GM20000 (cell line): ENCODE measurements around the gene EIF2B2.
"Not testable (repeated sequence)": the region's sequence is repeated elsewhere in the genome, so short reads cannot be mapped to it uniquely, and the experiment has no call there.

Experiments
- DNase-seq: peaks from one replicate; pipeline ENCODE4 v3.0.0; 2012; ENCODE audit warnings: low spot score
- CTCF ChIP-seq: IDR thresholded peaks from 2 replicates; pipeline ENCODE4 v1.5.1; 2012; ENCODE audit warnings: mild to moderate bottlenecking, control low read depth; ENCODE audit errors: extremely low read depth, missing control alignments

EIF2B2 gene

GRCh38 chr14:74983343-74983742 is 19.4 kb upstream of the EIF2B2 start:
- TF ChIP-seq CTCF = no peak
- DNase-seq = no peak

GRCh38 chr14:74984236-74985027 is 18.3 kb upstream of the EIF2B2 start:
- TF ChIP-seq CTCF = no peak
- DNase-seq = no peak

GRCh38 chr14:74985028-74985310 is 17.8 kb upstream of the EIF2B2 start:
- DNase-seq = no peak
- no peak for TF ChIP-seq CTCF

GRCh38 chr14:74985806-74986205 is 16.9 kb upstream of the EIF2B2 start:
- no peak for TF ChIP-seq CTCF

GRCh38 chr14:74988131-74988530 is 14.6 kb upstream of the EIF2B2 start:
- DNase-seq = no peak
- no peak for TF ChIP-seq CTCF

More at GRCh38 chr14:74985806-74986205, 16.9 kb upstream of the EIF2B2 start:
- no peak for DNase-seq

- no peak for DNase-seq
- TF ChIP-seq CTCF = no peak
Observed at GRCh38 chr14:74988993-74989392, 13.7 kb upstream of the EIF2B2 start.

- DNase-seq = not testable (repeated sequence)
Observed at GRCh38 chr14:74994182-74994581, 8.5 kb upstream of the EIF2B2 start.

GRCh38 chr14:74995781-74996180 is 6.9 kb upstream of the EIF2B2 start:
- DNase-seq = not testable (repeated sequence)
